KMS-11 (cell line): ENCODE results near the gene NAV3.

ENCODE experiments used
- H2AFZ ChIP-seq: fragments of 200-600 bp; sonication (generic); 2 replicates; pipeline ENCODE4 v1.6.1; 2016; ENCODE audit warnings: antibody characterized with exemption, mixed run types, low read depth
- H3K27ac ChIP-seq: fragments of 200-600 bp; sonication (generic); 2 replicates; pipeline ENCODE4 v1.6.1; 2016; ENCODE audit warnings: mild to moderate bottlenecking, mixed run types
- H3K27me3 ChIP-seq: fragments of 200-600 bp; sonication (generic); 2 replicates; pipeline ENCODE4 v1.6.1; 2017; ENCODE audit warnings: mild to moderate bottlenecking, low read depth, mixed run types, moderate library complexity; ENCODE audit not compliant: insufficient read depth
- H3K36me3 ChIP-seq: fragments of 200-600 bp; sonication (generic); 2 replicates; pipeline ENCODE4 v1.6.1; 2017; ENCODE audit warnings: mild to moderate bottlenecking, mixed run types; ENCODE audit not compliant: insufficient read depth
- H3K4me1 ChIP-seq: fragments of 200-600 bp; sonication (generic); 2 replicates; pipeline ENCODE4 v1.6.1; 2016; ENCODE audit warnings: mild to moderate bottlenecking, low read depth, mixed run types; ENCODE audit not compliant: poor library complexity, severe bottlenecking
- H3K4me2 ChIP-seq: fragments of 200-600 bp; sonication (generic); 2 replicates; pipeline ENCODE4 v1.7.0; 2016; ENCODE audit warnings: mild to moderate bottlenecking, mixed run types
- H3K4me3 ChIP-seq: fragments of 200-600 bp; sonication (generic); IDR thresholded peaks from 2 replicates; pipeline ENCODE4 v1.6.1; 2017; ENCODE audit warnings: low read depth, low read length, mixed read lengths; ENCODE audit not compliant: insufficient read depth
- H3K79me2 ChIP-seq: fragments of 200-600 bp; sonication (generic); 2 replicates; pipeline ENCODE4 v1.6.1; 2016; ENCODE audit warnings: low read depth, mixed run types; ENCODE audit not compliant: insufficient read depth
- H3K9ac ChIP-seq: fragments of 200-600 bp; sonication (generic); 2 replicates; pipeline ENCODE4 v1.6.1; 2016; ENCODE audit warnings: mild to moderate bottlenecking, mixed run types
- H4K20me1 ChIP-seq: fragments of 200-600 bp; sonication (generic); 2 replicates; pipeline ENCODE4 v1.6.1; 2016; ENCODE audit warnings: mild to moderate bottlenecking, mixed run types; ENCODE audit not compliant: insufficient read depth
- CTCF ChIP-seq: fragments of 200-600 bp; sonication (generic); conservative IDR thresholded peaks from 2 replicates; pipeline ENCODE4 v1.6.1; 2017; ENCODE audit warnings: low read depth, mild to moderate bottlenecking, antibody characterized with exemption, low read length, moderate library complexity, mixed read lengths

The NAV3 gene

GRCh38 chr12:77932216-77932615, 101.5 kb downstream of the NAV3 start:
- H3K36me3 ChIP-seq: no peaks in the 10 kb centered on the region
- H2AFZ ChIP-seq: no peak overlapping the region
- no peaks in the 10 kb centered on the region for H3K4me1 ChIP-seq
- no peak; the same call in 1 of the 2 replicates for TF ChIP-seq CTCF
- no peaks in the 10 kb centered on the region for H3K27me3 ChIP-seq
- H3K27ac ChIP-seq: no peak overlapping the region
- H3K4me3 ChIP-seq: no peak overlapping the region
- no peak overlapping the region for H3K4me2 ChIP-seq
- H3K9ac ChIP-seq: no peak overlapping the region
- no peaks in the 10 kb centered on the region for H4K20me1 ChIP-seq
- H3K79me2 ChIP-seq: no peaks in the 10 kb centered on the region

GRCh38 chr12:77938301-77938700, 107.6 kb downstream of the NAV3 start:
- Histone ChIP-seq H3K9ac (no peak overlapping the region), H3K4me3 (no peak overlapping the region), H3K4me1 (no peaks in the 10 kb centered on the region), H4K20me1 (no peaks in the 10 kb centered on the region), H3K4me2 (no peak overlapping the region), H3K79me2 (no peaks in the 10 kb centered on the region), H3K27ac (no peak overlapping the region), H3K27me3 (no peaks in the 10 kb centered on the region), H3K36me3 (no peaks in the 10 kb centered on the region), H2AFZ (no peak overlapping the region)
- TF ChIP-seq CTCF: no peak

GRCh38 chr12:77940011-77940423, 109.3 kb downstream of the NAV3 start:
- no peaks in the 10 kb centered on the region for H4K20me1 ChIP-seq
- no peak overlapping the region for H2AFZ ChIP-seq
- H3K27ac ChIP-seq: no peak overlapping the region
- no peaks in the 10 kb centered on the region for H3K79me2 ChIP-seq
- H3K4me3 ChIP-seq: no peak overlapping the region
- H3K27me3 ChIP-seq: no peaks in the 10 kb centered on the region
- H3K4me2 ChIP-seq: no peak overlapping the region
- H3K36me3 ChIP-seq: no peaks in the 10 kb centered on the region
- no peak overlapping the region for H3K9ac ChIP-seq
- TF ChIP-seq CTCF: no peak
- no peaks in the 10 kb centered on the region for H3K4me1 ChIP-seq

- H3K27ac ChIP-seq: no peak overlapping the region
- H3K79me2 ChIP-seq: no peaks in the 10 kb centered on the region
- H2AFZ ChIP-seq: no peak overlapping the region
- H3K4me2 ChIP-seq: no peak overlapping the region
- TF ChIP-seq CTCF: no peak
- no peak overlapping the region for H3K9ac ChIP-seq
- H4K20me1 ChIP-seq: no peaks in the 10 kb centered on the region
- no peaks in the 10 kb centered on the region for H3K27me3 ChIP-seq
- no peaks in the 10 kb centered on the region for H3K36me3 ChIP-seq
- no peak overlapping the region for H3K4me3 ChIP-seq
- no peaks in the 10 kb centered on the region for H3K4me1 ChIP-seq
Observed at GRCh38 chr12:77940567-77940966, 109.9 kb downstream of the NAV3 start.
